SJCRH30 (cell line): Measurements from ENCODE around the gene AGAP1. TPM values are rescaled to one million over a fixed set of nuclear protein-coding genes. Genes with fewer than 3 reads are reported as not detected.
A peak's percentile ranks its signal among the peaks of the same experiment; 100 is the strongest.
"Not testable (repeated sequence)": the region's sequence is repeated elsewhere in the genome, so short reads cannot be mapped to it uniquely, and the experiment has no call there.

Experiments used
- DNase-seq, 2 experiments: peaks; one replicate each; pipeline ENCODE4 v3.0.0-alpha.2; 2015 to 2020
- H3K27ac ChIP-seq: fragments of 250-450 bp; sonication (Bioruptor Pico); 2 replicates; pipeline ENCODE4 v1.5.1; 2020; ENCODE audit warnings: mild to moderate bottlenecking, moderate library complexity
- H3K27me3 ChIP-seq: fragments of 250-450 bp; sonication (Bioruptor Pico); 2 replicates; pipeline ENCODE4 v1.5.1; 2020; ENCODE audit warnings: mild to moderate bottlenecking, moderate library complexity
- H3K36me3 ChIP-seq: fragments of 250-450 bp; sonication (Bioruptor Pico); 2 replicates; pipeline ENCODE4 v1.5.1; 2020; ENCODE audit warnings: mild to moderate bottlenecking, moderate library complexity
- H3K4me1 ChIP-seq: fragments of 250-450 bp; sonication (Bioruptor Pico); 2 replicates; pipeline ENCODE4 v1.5.1; 2020; ENCODE audit warnings: mild to moderate bottlenecking, moderate library complexity
- H3K4me3 ChIP-seq: fragments of 250-450 bp; sonication (Bioruptor Pico); 2 replicates; pipeline ENCODE4 v1.5.1; 2020; ENCODE audit warnings: mild to moderate bottlenecking, moderate library complexity
- H3K9me3 ChIP-seq: fragments of 250-450 bp; sonication (Bioruptor Pico); replicated peaks from 2 replicates; pipeline ENCODE4 v1.5.1; 2020; ENCODE audit warnings: mild to moderate bottlenecking, moderate library complexity
- total RNA-seq: library from RNA; depleted of rRNA; stranded (reverse); fragments of >200 nt; shearing (Covaris generic); gene quantifications from 2 replicates; pipeline ENCODE4 v1.2.3, GENCODE V29; 2014

AGAP1 gene
- total RNA-seq, 1 experiment from 2014 or later: 27.8 TPM

- H3K36me3 ChIP-seq: peaks cover 8% of the 10 kb centered on the region; the same call in 1 of the 2 replicates
- no peaks in the 10 kb centered on the region for H3K27me3 ChIP-seq
- H3K4me1 ChIP-seq: peaks cover 22% of the 10 kb centered on the region
- H3K27ac ChIP-seq: no peak overlapping the region
- no peak for DNase-seq
- H3K9me3 ChIP-seq: no peaks in the 10 kb centered on the region
- H3K4me3 ChIP-seq: no peak overlapping the region
Measured at GRCh38 chr2:236128321-236128720, 634.5 kb downstream of the AGAP1 start.

GRCh38 chr2:236129935-236130334 is 636.1 kb downstream of the AGAP1 start:
- no peaks in the 10 kb centered on the region for H3K27me3 ChIP-seq
- H3K9me3 ChIP-seq: no peaks in the 10 kb centered on the region
- H3K27ac ChIP-seq: peak overlapping the region; percentile 54
- H3K4me3 ChIP-seq: no peak overlapping the region
- no peak for DNase-seq
- H3K4me1 ChIP-seq: peaks cover 22% of the 10 kb centered on the region
- peaks cover under 1% of the 10 kb centered on the region; the same call in 1 of the 2 replicates for H3K36me3 ChIP-seq

- Histone ChIP-seq H3K27ac (peak overlapping the region; percentile 54), H3K27me3 (no peaks in the 10 kb centered on the region), H3K36me3 (no peaks in the 10 kb centered on the region), H3K4me3 (no peak overlapping the region), H3K4me1 (peaks cover 22% of the 10 kb centered on the region), H3K9me3 (no peaks in the 10 kb centered on the region)
- peak; percentile 76 to 91 for DNase-seq
Measured at GRCh38 chr2:236130349-236130998, 636.6 kb downstream of the AGAP1 start.

DNA sequence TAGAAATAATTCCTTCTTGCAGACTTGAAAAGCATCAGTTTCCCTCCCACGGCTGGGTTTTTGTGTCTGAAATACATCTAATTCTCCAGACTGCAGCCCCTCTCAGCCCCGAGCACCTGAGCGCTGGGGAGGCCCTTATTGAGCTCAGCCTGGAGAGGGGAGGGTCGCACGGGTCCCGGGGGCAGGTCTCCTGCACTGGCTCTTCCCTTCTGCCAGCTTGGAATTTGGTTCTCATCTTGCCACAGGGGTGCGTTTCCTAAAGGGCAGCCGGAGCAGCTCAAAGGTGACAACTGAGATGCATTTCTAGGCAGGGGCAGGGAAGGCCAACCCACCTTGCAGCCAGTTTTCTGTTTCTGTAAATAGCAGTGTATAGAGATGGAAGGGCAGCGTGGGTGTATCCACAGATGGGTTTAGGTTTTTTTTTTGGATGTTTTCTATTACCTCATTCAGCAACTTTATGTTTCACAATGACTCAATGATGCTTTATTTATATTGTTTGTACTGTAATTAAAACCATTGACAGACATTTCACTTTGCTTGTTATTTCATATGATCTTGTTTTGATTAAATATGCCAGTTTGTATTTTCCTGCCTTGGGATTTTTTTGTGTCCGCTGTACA is 637.3 kb downstream of the AGAP1 start:
- H3K27me3 ChIP-seq: no peaks in the 10 kb centered on the region

DNA sequence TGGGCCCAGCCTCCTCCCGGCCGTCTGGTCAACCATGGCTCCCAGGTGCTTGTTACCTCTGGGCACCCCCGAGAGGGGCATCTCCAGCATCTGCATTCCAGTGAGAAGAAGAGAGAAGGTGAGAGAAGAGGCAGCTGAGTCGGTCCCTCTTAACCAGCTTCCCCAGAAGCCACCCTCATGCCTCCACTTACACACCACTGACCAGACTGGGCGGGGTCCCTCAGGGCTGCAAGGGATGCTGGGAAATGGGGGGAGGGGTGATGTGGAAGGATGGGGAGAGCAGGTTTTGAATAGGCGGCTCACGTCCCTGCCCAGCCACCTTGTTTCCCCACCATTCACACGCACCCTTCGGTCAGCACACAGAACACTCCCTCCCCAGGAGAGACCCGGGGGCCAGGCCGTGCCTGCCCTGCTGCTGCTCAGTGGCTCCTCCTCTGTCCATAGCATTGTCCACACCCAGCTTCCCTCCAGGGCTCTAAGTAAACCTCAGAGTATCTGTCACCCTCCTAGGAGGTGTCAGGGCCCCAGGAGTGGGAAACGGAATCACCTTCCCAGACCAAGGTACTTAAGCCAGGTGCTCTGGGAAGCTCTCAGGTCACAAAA is 639.7 kb downstream of the AGAP1 start:
- H3K36me3 ChIP-seq: no peaks in the 10 kb centered on the region
- no peak overlapping the region for H3K4me3 ChIP-seq
- no peak overlapping the region for H3K27ac ChIP-seq
- peaks cover 22% of the 10 kb centered on the region for H3K4me1 ChIP-seq
- no peaks in the 10 kb centered on the region for H3K27me3 ChIP-seq
- DNase-seq: no peak
- H3K9me3 ChIP-seq: no peaks in the 10 kb centered on the region

More for the DNA sequence above, 637.3 kb downstream of the AGAP1 start:
- no peak for DNase-seq
- Histone ChIP-seq H3K4me3 (no peak overlapping the region), H3K27ac (no peak overlapping the region; the same call in 1 of the 2 replicates), H3K9me3 (no peaks in the 10 kb centered on the region), H3K4me1 (peaks cover 22% of the 10 kb centered on the region), H3K36me3 (no peaks in the 10 kb centered on the region)

DNA sequence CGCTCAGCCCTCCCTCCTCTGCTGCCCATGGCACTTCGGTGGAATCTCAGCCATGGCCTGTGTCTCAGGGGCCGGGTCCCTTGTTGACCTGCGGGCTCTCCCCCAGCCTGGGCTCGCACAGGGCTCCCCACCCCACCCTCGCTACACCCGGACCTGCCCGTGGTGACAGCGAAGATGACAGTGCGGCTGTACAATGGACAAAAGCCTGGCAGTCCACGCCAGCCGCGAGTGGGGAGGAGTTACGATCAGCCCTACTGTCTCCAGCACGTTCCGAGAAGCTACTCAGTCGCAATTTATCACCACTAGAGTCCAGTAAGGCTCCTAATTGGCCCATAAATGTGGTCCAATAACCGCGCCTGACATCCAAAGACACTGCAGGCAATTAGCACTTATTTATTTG is 642.7 kb downstream of the AGAP1 start:
- 0 out of 2 replicates have a peak, but pooled peaks cover 3% of the 10 kb centered on the region for H3K9me3 ChIP-seq
- no peaks in the 10 kb centered on the region for H3K27me3 ChIP-seq
- H3K4me3 ChIP-seq: no peak overlapping the region
- H3K4me1 ChIP-seq: peaks cover under 1% of the 10 kb centered on the region; the same call in 1 of the 2 replicates
- no peaks in the 10 kb centered on the region for H3K36me3 ChIP-seq
- DNase-seq: no peak
- H3K27ac ChIP-seq: no peak overlapping the region

DNA sequence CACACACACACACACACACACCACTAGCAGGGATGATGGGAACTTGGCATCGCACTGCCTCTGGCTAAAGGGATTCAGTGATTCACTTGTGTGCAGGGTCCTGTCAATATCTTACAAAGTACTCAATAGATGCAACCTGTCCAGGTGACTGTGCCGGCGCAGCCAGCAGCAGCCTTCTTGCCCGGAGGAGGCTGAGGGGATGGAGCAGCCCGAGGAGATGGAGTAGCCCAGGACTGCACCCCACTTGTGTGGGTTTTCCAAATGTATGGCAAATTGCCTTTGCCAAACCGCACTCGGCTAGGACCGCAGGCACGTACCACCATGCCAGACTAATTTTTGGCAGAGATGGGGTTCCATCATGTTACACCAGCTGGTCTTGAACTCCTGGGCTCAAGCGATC is 643.2 kb downstream of the AGAP1 start:
- DNase-seq: no peak
- H3K9me3 ChIP-seq: 0 out of 2 replicates have a peak, but pooled peaks cover 3% of the 10 kb centered on the region
- no peaks in the 10 kb centered on the region for H3K4me1 ChIP-seq
- no peaks in the 10 kb centered on the region for H3K27me3 ChIP-seq
- no peaks in the 10 kb centered on the region for H3K36me3 ChIP-seq
- H3K4me3 ChIP-seq: no peak overlapping the region
- H3K27ac ChIP-seq: no peak overlapping the region

GRCh38 chr2:236141616-236142015 is 647.8 kb downstream of the AGAP1 start:
- H3K4me1 ChIP-seq, H3K9me3 ChIP-seq, DNase-seq, H3K27ac ChIP-seq, H3K36me3 ChIP-seq, H3K27me3 ChIP-seq, H3K4me3 ChIP-seq: not testable (repeated sequence)

DNA sequence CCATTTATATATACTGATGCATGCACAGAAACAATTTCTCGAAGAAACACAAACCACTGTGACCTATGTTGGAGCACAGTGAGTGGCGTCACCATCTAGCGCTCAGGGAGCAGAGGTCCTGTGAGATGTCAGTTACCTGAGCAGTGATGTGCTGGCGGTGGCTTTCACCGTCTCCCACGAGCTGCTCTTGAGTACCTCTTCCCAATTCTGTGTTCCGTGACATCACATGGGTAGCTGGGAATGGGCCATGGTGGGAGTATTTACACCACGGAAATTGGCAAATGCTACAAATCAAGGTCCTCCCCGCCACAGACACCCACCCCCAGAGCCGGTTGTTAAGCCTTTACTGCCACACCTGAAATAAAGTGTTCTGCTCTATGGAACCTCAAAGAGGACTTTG is 650.0 kb downstream of the AGAP1 start:
- no peak for DNase-seq

GRCh38 chr2:236146436-236146835 is 652.6 kb downstream of the AGAP1 start:
- H3K36me3 ChIP-seq: no peaks in the 10 kb centered on the region
- H3K27ac ChIP-seq: no peak overlapping the region
- no peak overlapping the region for H3K4me3 ChIP-seq
- no peaks in the 10 kb centered on the region for H3K27me3 ChIP-seq
- no peak for DNase-seq
- peaks cover 3% of the 10 kb centered on the region; the same call in 1 of the 2 replicates for H3K4me1 ChIP-seq
- H3K9me3 ChIP-seq: no peaks in the 10 kb centered on the region

More for the DNA sequence above, 650.0 kb downstream of the AGAP1 start:
- 0 out of 2 replicates have a peak, but pooled peaks cover 3% of the 10 kb centered on the region for H3K9me3 ChIP-seq
- H3K4me3 ChIP-seq: no peak overlapping the region
- no peak overlapping the region for H3K27ac ChIP-seq
- H3K36me3 ChIP-seq: no peaks in the 10 kb centered on the region
- no peaks in the 10 kb centered on the region for H3K27me3 ChIP-seq
- peaks cover 3% of the 10 kb centered on the region; the same call in 1 of the 2 replicates for H3K4me1 ChIP-seq

GRCh38 chr2:236155406-236155805 is 661.6 kb downstream of the AGAP1 start:
- Histone ChIP-seq H3K9me3 (0 out of 2 replicates have a peak, but pooled peaks cover 3% of the 10 kb centered on the region), H3K27me3 (no peaks in the 10 kb centered on the region), H3K27ac (no peak overlapping the region), H3K4me3 (no peak overlapping the region), H3K4me1 (no peaks in the 10 kb centered on the region), H3K36me3 (no peaks in the 10 kb centered on the region)
- no peak for DNase-seq

- no peak for DNase-seq
- Histone ChIP-seq H3K4me1 (no peaks in the 10 kb centered on the region), H3K4me3 (no peak overlapping the region), H3K27ac (no peak overlapping the region), H3K27me3 (no peaks in the 10 kb centered on the region), H3K36me3 (no peaks in the 10 kb centered on the region), H3K9me3 (0 out of 2 replicates have a peak, but pooled peaks cover 3% of the 10 kb centered on the region)
Measured at GRCh38 chr2:236156095-236156859, 662.4 kb downstream of the AGAP1 start.

DNA sequence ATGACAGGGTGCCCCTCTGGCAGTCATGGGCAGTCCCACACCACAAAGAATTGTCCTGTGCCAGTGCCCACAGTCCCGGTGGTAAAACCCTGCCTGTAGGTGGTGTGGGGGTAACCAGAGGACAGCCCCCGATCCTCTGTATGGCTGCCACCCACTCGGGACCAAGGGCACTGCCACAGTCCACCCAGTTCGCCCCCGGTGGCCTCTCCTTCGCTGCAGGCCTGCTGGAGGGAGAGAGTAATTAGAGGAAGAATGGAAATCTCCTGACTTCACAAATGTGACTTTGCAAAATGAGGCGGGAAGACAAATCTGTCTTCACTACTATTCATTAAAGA is 663.0 kb downstream of the AGAP1 start:
- Histone ChIP-seq H3K27ac (no peak overlapping the region), H3K4me1 (no peaks in the 10 kb centered on the region), H3K36me3 (0 out of 2 replicates have a peak, but pooled peaks cover under 1% of the 10 kb centered on the region), H3K4me3 (no peak overlapping the region), H3K27me3 (no peaks in the 10 kb centered on the region), H3K9me3 (0 out of 2 replicates have a peak, but pooled peaks cover 3% of the 10 kb centered on the region)
- DNase-seq: no peak

DNA sequence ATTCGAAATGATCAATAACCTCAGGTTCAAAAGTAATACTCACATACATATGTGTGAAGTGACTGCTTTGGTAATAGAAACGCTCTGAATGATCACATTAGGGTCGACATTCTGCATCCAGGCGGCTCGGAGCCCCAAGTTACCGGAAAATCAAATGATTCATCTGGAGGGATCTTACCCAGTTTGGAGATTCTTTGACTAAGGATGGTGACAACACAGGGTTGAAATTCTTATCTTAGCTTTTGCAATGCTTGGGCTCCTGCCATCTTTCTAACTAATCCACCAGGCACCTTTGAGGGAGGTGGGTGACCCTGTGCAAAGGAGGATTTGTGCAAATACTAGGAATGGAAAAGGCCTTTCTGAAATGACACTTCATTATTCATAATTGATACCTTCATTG is 663.5 kb downstream of the AGAP1 start:
- H3K4me1 ChIP-seq: no peaks in the 10 kb centered on the region
- H3K4me3 ChIP-seq: no peak overlapping the region
- H3K9me3 ChIP-seq: 0 out of 2 replicates have a peak, but pooled peaks cover 3% of the 10 kb centered on the region
- no peak overlapping the region for H3K27ac ChIP-seq
- no peak for DNase-seq
- H3K27me3 ChIP-seq: no peaks in the 10 kb centered on the region
- peaks cover 2% of the 10 kb centered on the region; the same call in 1 of the 2 replicates for H3K36me3 ChIP-seq
